Stomach (tissue), 9 donors: ENCODE data around the gene SLC29A3. TPM values are rescaled to one million over a fixed set of nuclear protein-coding genes. Genes with fewer than 3 reads are reported as not detected.

Experiments used
- DNase-seq, 2 donors: peaks; one replicate each; pipeline versions ENCODE4 v3.0.0 to v3.0.0-alpha.2; 2013 to 2019
- H3K27ac ChIP-seq, 5 donors: fragments of 200-600 bp in 4 of 5; sonication (generic) in 4 of 5; one replicate each; pipeline ENCODE4 v1.5.1; 2013 to 2019; ENCODE audit warnings: mild to moderate bottlenecking in 1 of 5, moderate library complexity in 1 of 5
- H3K27me3 ChIP-seq, 3 donors: fragments of 200-600 bp; sonication (generic); one replicate each; pipeline ENCODE4 v1.5.1; 2017 to 2019; ENCODE audit warnings: mixed run types in 1 of 3
- H3K36me3 ChIP-seq, 4 donors: fragments of 200-600 bp; sonication (generic); 1 replicate in 3 of 4; 2 replicates in 1 of 4; pipeline ENCODE4 v1.5.1; 2016 to 2019
- H3K4me1 ChIP-seq, 4 donors: fragments of 200-600 bp; sonication (generic); one replicate each; pipeline ENCODE4 v1.5.1; 2016 to 2019
- H3K4me3 ChIP-seq, 4 donors: fragments of 200-600 bp; sonication (generic) in 3 of 4; one replicate each; pipeline ENCODE4 v1.5.1; 2016 to 2019; ENCODE audit warnings: mild to moderate bottlenecking in 1 of 4
- H3K9me3 ChIP-seq, 4 donors: fragments of 200-600 bp; sonication (generic); one replicate each; pipeline ENCODE4 v1.5.1; 2016 to 2019
- CTCF ChIP-seq, 7 experiments: fragments of 450-650 bp in 4 of 7; fragments of 200-600 bp in 3 of 7; sonication (generic) in 3 of 7; IDR thresholded peaks; one replicate each; pipeline ENCODE4 v1.5.1; 2016 to 2019; ENCODE audit warnings: antibody characterized with exemption in 7 of 7, control low read depth in 2 of 7, mild to moderate bottlenecking in 1 of 7
- EP300 ChIP-seq: sonication (generic); formaldehyde crosslinking; IDR thresholded peaks from one replicate; pipeline ENCODE4 v1.6.1; 2017; ENCODE audit warnings: antibody characterized with exemption
- POLR2A ChIP-seq, 4 donors: fragments of 450-650 bp; IDR thresholded peaks; one replicate each; pipeline ENCODE4 v1.6.1; 2016; ENCODE audit warnings: antibody characterized with exemption in 4 of 4, control low read depth in 2 of 4, mild to moderate bottlenecking in 1 of 4, moderate library complexity in 1 of 4
- POLR2AphosphoS5 ChIP-seq, 3 donors: sonication (generic); formaldehyde crosslinking; IDR thresholded peaks; one replicate each; pipeline ENCODE4 v1.6.1; 2016; ENCODE audit warnings: antibody characterized with exemption in 3 of 3
- WGBS, 5 donors: extraction: QIAGEN DNeasy Blood & Tissue Kit in 3 of 5; methylation state at CpG; one replicate each; pipeline versions ENCODE4 v1.1.5 to v1.1.7; 2013 to 2018; 5-methylcytosine and 5-hydroxymethylcytosine counted together
- intact Hi-C: fragments of 100-400 bp; cut with DNase I; formaldehyde crosslinking; loops from one replicate; pipeline ENCODE4 v1.15.1; 2023; ENCODE audit warnings: low total_unique reads
- polyA plus RNA-seq, 3 donors: library from polyadenylated mRNA; stranded (reverse); fragments of 200-250 nt; gene quantifications; one replicate each; pipeline ENCODE4 v1.2.3, GENCODE V29; 2013
- total RNA-seq, 5 donors: library from RNA; depleted of rRNA; stranded (reverse); fragments of >200 nt; gene quantifications; one replicate each; pipeline versions ENCODE4 v1.1.0 to v1.2.3, GENCODE V29; 2014 to 2016
- donor health status: healthy with polysubstance abuse.
- donor health status: Bipolar disorder and iron deficiency.
- donor health status: healthy.

The SLC29A3 gene
- total and polyA plus RNA-seq, 8 donors: 2.8 to 23.7 (median 4.2) TPM; not detected in 2

GRCh38 chr10:71279590-71280170 lies 39.4 kb upstream of the SLC29A3 start:
- peaks cover 0 to 39% (median 28%) of the 10 kb centered on the region in 4 donors for H3K36me3 ChIP-seq
- H3K4me3 ChIP-seq: no peak overlapping the region
- H3K9me3 ChIP-seq: no peaks in the 10 kb centered on the region
- H3K27ac ChIP-seq: no peak overlapping the region
- 87 to 91% (median 90%) methylated on average over 19 to 22 of the region's 22 CpGs for WGBS, 5 donors
- H3K4me1 ChIP-seq: peaks cover 0 to 2% (median 0%) of the 10 kb centered on the region in 4 donors
- DNase-seq: no peak
- TF ChIP-seq CTCF (IDR thresholded peaks at IDR 0.05) (no peak), POLR2AphosphoS5 (IDR thresholded peaks at IDR 0.05) (no peak), POLR2A (IDR thresholded peaks at IDR 0.05) (no peak), EP300 (no peak)
- intact Hi-C loops: loop anchor here (5.0 kb wide), 2 partner anchors 72 to 357 kb away; no protein-coding TSS in a partner anchor
- H3K27me3 ChIP-seq: no peaks in the 10 kb centered on the region

GRCh38 chr10:71280216-71280615 lies 38.8 kb upstream of the SLC29A3 start:
- TF ChIP-seq POLR2A (IDR thresholded peaks at IDR 0.05) (no peak), EP300 (no peak), CTCF (IDR thresholded peaks at IDR 0.05) (no peak), POLR2AphosphoS5 (IDR thresholded peaks at IDR 0.05) (no peak)
- H3K27ac ChIP-seq: no peak overlapping the region
- H3K9me3 ChIP-seq: no peaks in the 10 kb centered on the region
- no peaks in the 10 kb centered on the region for H3K4me1 ChIP-seq
- peaks cover 0 to 41% (median 28%) of the 10 kb centered on the region in 4 donors for H3K36me3 ChIP-seq
- no peak overlapping the region for H3K4me3 ChIP-seq
- H3K27me3 ChIP-seq: no peaks in the 10 kb centered on the region
- no peak for DNase-seq
- 36 to 70% (median 53%) methylated on average over 5 of the region's 5 CpGs for WGBS, 5 donors
- intact Hi-C loops: loop anchor here (5.0 kb wide), 1 partner anchor 358 kb away; no protein-coding TSS in a partner anchor

GRCh38 chr10:71280825-71281224 lies 38.2 kb upstream of the SLC29A3 start:
- TF ChIP-seq CTCF (IDR thresholded peaks at IDR 0.05) (no peak), POLR2AphosphoS5 (IDR thresholded peaks at IDR 0.05) (no peak), EP300 (no peak), POLR2A (IDR thresholded peaks at IDR 0.05) (no peak)
- Histone ChIP-seq H3K9me3 (no peaks in the 10 kb centered on the region), H3K27ac (no peak overlapping the region), H3K27me3 (no peaks in the 10 kb centered on the region), H3K4me3 (no peak overlapping the region), H3K4me1 (no peaks in the 10 kb centered on the region), H3K36me3 (peaks cover 0 to 47% (median 32%) of the 10 kb centered on the region in 4 donors)
- intact Hi-C loops: loop anchor here (5.0 kb wide), 1 partner anchor 359 kb away; no protein-coding TSS in a partner anchor
- no peak for DNase-seq
- 30 to 49% (median 45%) methylated on average over 3 of the region's 3 CpGs for WGBS, 5 donors

- Histone ChIP-seq H3K27me3 (no peaks in the 10 kb centered on the region), H3K4me1 (no peaks in the 10 kb centered on the region), H3K4me3 (no peak overlapping the region), H3K36me3 (peaks cover 0 to 55% (median 41%) of the 10 kb centered on the region in 4 donors), H3K27ac (no peak overlapping the region), H3K9me3 (no peaks in the 10 kb centered on the region)
- intact Hi-C loops: loop anchor here (5.0 kb wide), 1 partner anchor 359 kb away; no protein-coding TSS in a partner anchor
- TF ChIP-seq CTCF (IDR thresholded peaks at IDR 0.05): no peak
- no peak for TF ChIP-seq POLR2AphosphoS5 (IDR thresholded peaks at IDR 0.05)
- TF ChIP-seq POLR2A (IDR thresholded peaks at IDR 0.05): no peak
- no peak for TF ChIP-seq EP300
- no peak for DNase-seq
- WGBS, 5 donors: 79 to 90% (median 86%) methylated on average over 8 of the region's 8 CpGs
Measured at GRCh38 chr10:71281646-71282322, 37.3 kb upstream of the SLC29A3 start.
